Renal pelvis (tissue), 4 donors: ENCODE data around the gene RHOC. TPM values are rescaled to one million over a fixed set of nuclear protein-coding genes. Genes with fewer than 3 reads are reported as not detected.

Source experiments
- DNase-seq: peaks from one replicate; pipeline ENCODE4 v3.0.0-alpha.2; 2013
- polyA plus RNA-seq, 3 donors: library from polyadenylated mRNA; unstranded; fragments of 120-200 nt; gene quantifications; one replicate each; pipeline ENCODE4 v1.2.1, GENCODE V29; 2013; ENCODE audit not compliant: insufficient read length in 3 of 3

RHOC gene
- polyA plus RNA-seq, 3 donors = 218 to 265 (median 230) TPM

- peak; percentile 90 for DNase-seq
These were observed 484 bp upstream of the RHOC start for GRCh38 chr1:112707221-112708001.

GRCh38 chr1:112704934-112705627, 1.8 kb downstream of the RHOC start:
- peak; percentile 96 for DNase-seq

GRCh38 chr1:112704391-112704933, 2.5 kb downstream of the RHOC start:
- no peak for DNase-seq

GRCh38 chr1:112703706-112704105, 3.2 kb downstream of the RHOC start:
- DNase-seq = no peak

- DNase-seq = no peak
These were observed 4.3 kb downstream of the RHOC start for GRCh38 chr1:112702420-112703261.

- no peak for DNase-seq
These were observed 4.9 kb downstream of the RHOC start for GRCh38 chr1:112702067-112702395.

- DNase-seq = no peak
These were observed 5.5 kb downstream of the RHOC start for GRCh38 chr1:112701227-112702066.

GRCh38 chr1:112700290-112701226, 6.4 kb downstream of the RHOC start:
- peak; percentile 93 for DNase-seq

GRCh38 chr1:112699425-112700144, 7.3 kb downstream of the RHOC start:
- DNase-seq = no peak

- no peak for DNase-seq
These were observed 8.3 kb downstream of the RHOC start for GRCh38 chr1:112698366-112699310.

GRCh38 chr1:112697781-112698201, 9.1 kb downstream of the RHOC start:
- no peak for DNase-seq

- DNase-seq = no peak
These were observed 10.2 kb downstream of the RHOC start for GRCh38 chr1:112696578-112697314.

- DNase-seq = no peak
These were observed 11.7 kb downstream of the RHOC start for GRCh38 chr1:112695276-112695675.

- DNase-seq = no peak
These were observed 12.5 kb downstream of the RHOC start for GRCh38 chr1:112694363-112694929.

- no peak for DNase-seq
These were observed 13.1 kb downstream of the RHOC start for GRCh38 chr1:112693821-112694220.

- no peak for DNase-seq
These were observed 14.2 kb downstream of the RHOC start for GRCh38 chr1:112692681-112693080.

GRCh38 chr1:112689842-112690237, 17.1 kb downstream of the RHOC start:
- no peak for DNase-seq
